Skeletal muscle satellite cell (primary cell): Measurements from ENCODE around the gene RYR2.

ENCODE experiments used
- H3K27me3 ChIP-seq: 2 replicates; pipeline ENCODE4 v1.7.0; 2013; ENCODE audit warnings: low read length; ENCODE audit not compliant: control insufficient read depth, insufficient read depth
- H3K36me3 ChIP-seq: 2 replicates; pipeline ENCODE4 v1.7.0; 2013; ENCODE audit warnings: mild to moderate bottlenecking, control low read depth, low read length; ENCODE audit not compliant: insufficient read depth
- H3K4me1 ChIP-seq: 2 replicates; pipeline ENCODE4 v1.7.0; 2013; ENCODE audit warnings: low read length; ENCODE audit not compliant: control insufficient read depth, insufficient read depth
- H3K4me2 ChIP-seq: 2 replicates; pipeline ENCODE4 v1.7.0; 2013; ENCODE audit warnings: mild to moderate bottlenecking, low read length
- H3K4me3 ChIP-seq: 2 replicates; pipeline ENCODE4 v1.7.0; 2013; ENCODE audit warnings: low read length
- H3K9ac ChIP-seq: 2 replicates; pipeline ENCODE4 v1.7.0; 2013; ENCODE audit warnings: mild to moderate bottlenecking, low read depth, low read length, moderate library complexity
- H3K9me3 ChIP-seq: replicated peaks from 2 replicates; pipeline ENCODE4 v1.7.0; 2013; ENCODE audit warnings: mild to moderate bottlenecking, control low read depth, low read length

The RYR2 gene

DNA sequence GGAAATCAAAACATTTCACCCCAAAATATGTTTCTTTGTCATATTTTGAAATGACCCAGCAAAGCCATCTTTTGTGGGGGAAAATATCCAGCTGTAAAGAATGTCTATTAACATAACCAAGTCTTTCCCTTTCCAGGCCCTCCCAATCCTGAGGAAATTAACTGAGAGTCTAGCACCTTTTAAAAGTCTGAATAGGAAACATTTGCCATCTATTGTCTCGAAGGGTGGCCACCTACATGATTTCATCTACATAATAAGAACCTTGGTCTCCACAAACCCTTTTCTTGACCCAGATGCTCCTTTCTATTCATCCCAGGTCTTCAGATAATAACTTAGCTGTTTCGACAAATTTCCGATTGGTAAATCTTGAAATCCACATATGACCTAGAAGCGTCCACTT is 32.4 kb upstream of the RYR2 start:
- no peaks in the 10 kb centered on the region for H3K27me3 ChIP-seq
- peaks cover 4% of the 10 kb centered on the region for H3K9me3 ChIP-seq
- H3K4me2 ChIP-seq = no peak overlapping the region
- no peaks in the 10 kb centered on the region for H3K36me3 ChIP-seq
- H3K9ac ChIP-seq = no peak overlapping the region
- no peaks in the 10 kb centered on the region for H3K4me1 ChIP-seq
- H3K4me3 ChIP-seq = no peak overlapping the region

GRCh38 chr1:237011432-237011831 is 30.6 kb upstream of the RYR2 start:
- no peaks in the 10 kb centered on the region for H3K36me3 ChIP-seq
- no peaks in the 10 kb centered on the region for H3K4me1 ChIP-seq
- no peak overlapping the region for H3K4me3 ChIP-seq
- H3K9me3 ChIP-seq = peaks cover 4% of the 10 kb centered on the region
- H3K27me3 ChIP-seq = no peaks in the 10 kb centered on the region
- no peak overlapping the region for H3K4me2 ChIP-seq
- no peak overlapping the region for H3K9ac ChIP-seq

DNA sequence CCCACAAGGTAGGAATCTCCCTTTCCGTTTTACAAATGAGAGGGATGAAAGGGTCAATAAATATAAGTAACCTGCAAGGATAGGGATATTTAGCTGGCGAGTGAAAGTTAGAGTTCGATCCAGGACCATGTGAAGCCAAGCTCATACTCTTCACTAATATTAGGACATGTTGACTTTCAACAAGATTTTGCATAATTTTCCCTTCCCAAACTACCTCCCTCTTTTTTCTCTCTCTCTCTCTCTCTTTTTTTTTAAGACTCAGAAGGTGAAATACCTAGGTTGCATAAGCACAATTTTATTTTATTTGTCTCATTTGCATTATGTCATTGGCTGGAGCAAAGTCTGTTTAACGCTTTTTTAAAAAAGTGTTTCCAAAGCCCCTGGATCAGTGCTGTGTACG is 29.6 kb upstream of the RYR2 start:
- no peak overlapping the region for H3K9ac ChIP-seq
- H3K27me3 ChIP-seq = no peaks in the 10 kb centered on the region
- H3K36me3 ChIP-seq = no peaks in the 10 kb centered on the region
- H3K4me1 ChIP-seq = no peaks in the 10 kb centered on the region
- peaks cover 4% of the 10 kb centered on the region for H3K9me3 ChIP-seq
- H3K4me3 ChIP-seq = no peak overlapping the region
- H3K4me2 ChIP-seq = no peak overlapping the region

DNA sequence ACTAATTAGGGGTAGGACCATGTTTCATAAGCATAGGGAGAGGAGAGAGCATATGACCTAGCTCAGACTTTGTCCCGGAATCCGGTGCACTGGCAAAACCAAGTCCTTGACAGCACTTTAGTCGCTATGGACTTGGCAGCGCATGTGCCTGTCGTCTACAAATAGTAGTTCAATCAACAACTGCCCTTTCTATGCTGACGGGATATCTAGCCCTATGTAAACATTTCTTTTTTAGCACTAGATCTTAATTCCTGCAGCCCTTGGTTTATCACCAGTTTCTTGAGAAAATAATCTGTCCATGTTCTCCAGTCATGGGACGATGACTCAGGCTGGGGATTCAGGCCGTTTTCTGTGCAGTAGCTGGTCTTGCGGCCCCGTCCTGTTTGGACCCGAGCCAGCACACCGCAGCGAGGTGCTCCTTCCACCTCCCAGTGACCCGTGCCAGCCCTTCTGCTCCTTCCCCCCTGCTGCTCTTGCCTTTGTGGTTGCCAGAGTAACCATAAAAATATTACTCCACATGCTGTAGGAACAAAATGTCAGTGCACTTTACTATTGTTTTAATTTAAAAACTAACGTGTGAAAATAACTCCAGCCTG is 29.1 kb upstream of the RYR2 start:
- Histone ChIP-seq H3K36me3 (no peaks in the 10 kb centered on the region), H3K4me1 (no peaks in the 10 kb centered on the region), H3K4me3 (no peak overlapping the region), H3K27me3 (no peaks in the 10 kb centered on the region), H3K9me3 (peaks cover 4% of the 10 kb centered on the region), H3K4me2 (no peak overlapping the region), H3K9ac (no peak overlapping the region)

DNA sequence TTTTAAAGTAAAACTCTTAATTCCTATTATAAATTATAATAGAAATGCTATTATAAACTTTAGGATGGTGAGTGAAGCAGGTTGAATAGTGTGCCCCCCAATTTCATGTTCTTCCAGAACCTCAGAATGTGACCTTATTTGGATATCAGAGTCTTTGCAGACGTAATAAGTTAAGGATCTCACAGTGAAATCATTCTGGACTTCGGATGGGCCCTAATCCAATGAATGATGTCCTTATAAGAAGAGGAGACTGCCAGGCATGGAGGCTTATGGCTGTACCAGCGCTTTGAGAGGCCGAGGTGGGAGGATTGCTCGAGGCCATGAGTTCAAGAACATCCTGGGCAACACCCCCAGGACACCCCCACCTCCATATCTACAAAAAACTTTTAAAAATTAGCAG is 28.4 kb upstream of the RYR2 start:
- peaks cover 4% of the 10 kb centered on the region for H3K9me3 ChIP-seq
- H3K27me3 ChIP-seq = no peaks in the 10 kb centered on the region
- no peaks in the 10 kb centered on the region for H3K36me3 ChIP-seq
- no peak overlapping the region for H3K9ac ChIP-seq
- H3K4me2 ChIP-seq = no peak overlapping the region
- no peaks in the 10 kb centered on the region for H3K4me1 ChIP-seq
- no peak overlapping the region for H3K4me3 ChIP-seq

- no peak overlapping the region for H3K4me3 ChIP-seq
- H3K4me2 ChIP-seq = no peak overlapping the region
- H3K27me3 ChIP-seq = no peaks in the 10 kb centered on the region
- H3K9ac ChIP-seq = no peak overlapping the region
- no peaks in the 10 kb centered on the region for H3K4me1 ChIP-seq
- H3K9me3 ChIP-seq = no peaks in the 10 kb centered on the region
- no peaks in the 10 kb centered on the region for H3K36me3 ChIP-seq
These were observed 25.4 kb upstream of the RYR2 start for GRCh38 chr1:237016626-237017025.

DNA sequence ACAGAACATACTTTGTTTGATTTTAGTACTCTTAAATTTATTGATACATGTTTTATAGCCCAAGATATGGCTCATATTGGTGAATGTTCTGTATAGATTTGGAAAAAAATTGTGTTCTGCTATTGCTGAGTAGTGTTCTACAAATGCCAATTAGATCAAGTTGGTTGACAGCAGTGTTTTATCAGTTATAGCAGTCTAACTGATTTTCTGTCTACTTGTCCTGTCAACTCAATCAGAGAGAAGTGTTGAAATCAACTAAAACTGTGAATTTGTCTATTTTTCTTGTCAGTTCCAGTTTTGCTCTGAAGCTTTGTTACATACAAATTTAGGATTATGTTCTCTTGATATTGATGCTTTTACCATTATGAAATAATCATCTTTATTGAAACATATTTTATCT is 23.1 kb upstream of the RYR2 start:
- Histone ChIP-seq H3K9ac (no peak overlapping the region), H3K4me2 (no peak overlapping the region)

DNA sequence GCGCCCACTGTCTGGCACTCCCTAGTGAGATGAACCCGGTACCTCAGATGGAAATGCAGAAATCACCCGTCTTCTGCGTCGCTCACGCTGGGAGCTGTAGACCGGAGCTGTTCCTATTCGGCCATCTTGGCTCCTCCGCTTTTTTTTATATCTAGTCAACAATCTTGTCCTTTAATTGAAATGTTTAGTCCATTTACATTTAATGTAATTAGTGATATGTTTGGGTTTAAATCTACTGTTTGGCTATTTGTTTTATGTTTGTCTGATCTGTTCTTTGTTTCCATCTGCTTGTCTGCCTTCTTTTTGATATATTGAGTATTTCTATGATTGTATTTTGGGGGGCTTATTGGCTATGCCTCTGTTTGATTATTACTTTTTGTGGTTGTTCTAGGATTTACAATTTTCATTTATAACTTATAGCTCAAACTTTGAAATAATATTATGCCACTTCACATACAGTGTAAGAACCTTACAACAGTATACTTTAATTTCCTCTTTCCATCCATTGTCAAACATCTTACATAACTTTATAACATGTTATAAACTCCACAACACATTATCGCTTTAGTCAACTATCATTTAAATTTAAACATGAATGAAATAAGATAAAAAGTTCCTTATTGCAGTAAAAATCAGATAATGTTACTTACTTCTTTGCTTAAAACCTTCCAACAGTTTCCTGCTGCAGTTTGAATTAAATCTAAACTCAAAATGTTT is 16.5 kb upstream of the RYR2 start:
- Histone ChIP-seq H3K4me1 (no peaks in the 10 kb centered on the region), H3K36me3 (no peaks in the 10 kb centered on the region)

More for the DNA sequence above, 23.1 kb upstream of the RYR2 start:
- H3K27me3 ChIP-seq = no peaks in the 10 kb centered on the region
- no peak overlapping the region for H3K4me3 ChIP-seq
- no peaks in the 10 kb centered on the region for H3K4me1 ChIP-seq
- no peaks in the 10 kb centered on the region for H3K9me3 ChIP-seq
- H3K36me3 ChIP-seq = no peaks in the 10 kb centered on the region

GRCh38 chr1:237029240-237029639 is 12.7 kb upstream of the RYR2 start:
- H3K4me2 ChIP-seq = no peak overlapping the region
- H3K27me3 ChIP-seq = no peaks in the 10 kb centered on the region
- no peak overlapping the region for H3K4me3 ChIP-seq
- H3K4me1 ChIP-seq = no peaks in the 10 kb centered on the region
- H3K9me3 ChIP-seq = peaks cover 7% of the 10 kb centered on the region
- no peaks in the 10 kb centered on the region for H3K36me3 ChIP-seq
- no peak overlapping the region for H3K9ac ChIP-seq

More for the DNA sequence above, 16.5 kb upstream of the RYR2 start:
- Histone ChIP-seq H3K4me3 (no peak overlapping the region), H3K27me3 (no peaks in the 10 kb centered on the region), H3K9ac (no peak overlapping the region), H3K9me3 (no peaks in the 10 kb centered on the region), H3K4me2 (no peak overlapping the region)

GRCh38 chr1:237029850-237030535 is 12.0 kb upstream of the RYR2 start:
- H3K4me3 ChIP-seq = no peak overlapping the region
- H3K4me1 ChIP-seq = no peaks in the 10 kb centered on the region
- no peak overlapping the region for H3K4me2 ChIP-seq
- no peaks in the 10 kb centered on the region for H3K36me3 ChIP-seq
- H3K9ac ChIP-seq = no peak overlapping the region
- H3K9me3 ChIP-seq = peaks cover 7% of the 10 kb centered on the region
- no peaks in the 10 kb centered on the region for H3K27me3 ChIP-seq

DNA sequence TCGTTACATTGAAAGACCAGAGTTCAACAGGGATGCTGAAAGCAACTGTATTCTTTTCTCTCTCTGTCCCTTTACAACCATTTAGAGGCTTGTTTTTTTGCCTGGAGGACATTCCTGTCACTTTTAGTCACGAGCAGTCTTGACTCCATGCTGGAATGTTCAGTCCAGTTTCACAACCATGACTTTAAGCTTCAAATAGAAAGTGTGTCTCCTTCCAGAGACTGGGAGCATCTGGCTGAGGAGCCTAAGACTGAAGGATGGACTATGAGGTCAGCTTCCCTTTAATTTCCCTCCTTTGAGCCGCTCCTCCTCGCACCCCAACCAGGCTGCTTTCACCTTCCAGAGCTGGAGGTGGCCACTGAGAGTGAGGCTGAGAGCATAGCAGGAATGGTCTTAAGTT is 10.5 kb upstream of the RYR2 start:
- no peak overlapping the region for H3K4me2 ChIP-seq
- H3K9ac ChIP-seq = no peak overlapping the region
- no peak overlapping the region for H3K4me3 ChIP-seq
- H3K9me3 ChIP-seq = peaks cover 7% of the 10 kb centered on the region
- no peaks in the 10 kb centered on the region for H3K4me1 ChIP-seq
- no peaks in the 10 kb centered on the region for H3K27me3 ChIP-seq
- H3K36me3 ChIP-seq = no peaks in the 10 kb centered on the region
